ENCODE data around the gene CDON.
"Not testable (repeated sequence)": the region's sequence is repeated elsewhere in the genome, so short reads cannot be mapped to it uniquely, and the experiment has no call there.

CDON gene

GRCh38 chr11:125995313-125995712 is 67.4 kb downstream of the CDON start:
- DNase-seq (ENCODE audit: low read depth), result no peak

GRCh38 chr11:125994509-125994908 is 68.2 kb downstream of the CDON start:
- DNase-seq (ENCODE audit: low read depth), result no peak

- DNase-seq (ENCODE audit: low read depth), result no peak
These were observed 69.8 kb downstream of the CDON start for GRCh38 chr11:125992893-125993292.

DNA sequence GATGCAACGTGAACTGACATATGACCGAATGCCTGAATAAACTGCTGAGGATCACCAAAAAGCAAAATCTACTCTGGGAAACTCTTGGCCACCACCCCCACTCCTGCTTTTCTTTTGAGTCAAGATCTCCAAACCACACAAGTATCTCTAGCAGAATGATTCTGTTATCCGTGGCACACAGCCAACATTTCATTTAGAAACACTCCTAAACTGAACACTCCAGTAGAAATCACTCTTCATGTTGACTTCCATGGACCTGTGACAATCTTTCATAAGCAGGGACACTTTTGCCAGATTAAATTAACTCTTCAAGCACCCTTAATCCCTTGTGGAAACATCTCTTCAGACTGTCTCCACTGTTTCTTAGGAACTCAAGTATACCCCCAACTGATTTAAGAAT is 72.4 kb downstream of the CDON start:
- DNase-seq (ENCODE audit: low read depth), result peak; percentile 4

DNA sequence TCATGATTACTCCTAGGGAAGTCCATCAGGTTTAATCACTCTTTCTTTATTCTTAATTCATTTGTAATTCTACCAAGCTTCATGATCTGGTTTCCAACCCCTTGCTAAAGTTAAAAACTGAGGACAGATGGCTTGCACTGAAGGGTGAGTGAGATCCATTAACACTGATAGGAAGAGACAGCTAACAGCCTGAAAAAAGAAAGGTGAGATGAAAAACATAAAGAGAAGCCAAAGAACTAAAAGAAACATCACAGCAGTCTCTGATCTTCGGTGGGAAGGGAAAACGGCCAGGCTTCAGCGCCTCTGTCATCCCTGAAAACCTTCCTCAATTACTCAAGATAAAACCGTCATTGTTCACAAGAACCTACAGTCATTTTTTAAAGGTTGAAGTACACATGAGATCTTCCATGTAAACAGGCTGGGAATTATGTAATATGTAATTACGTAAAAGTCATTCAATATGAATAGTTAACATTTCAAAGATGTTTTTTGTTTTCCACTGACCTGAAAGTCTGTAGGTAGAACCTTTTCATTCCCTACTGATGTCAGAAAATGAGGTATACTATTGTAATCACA is 75.5 kb downstream of the CDON start:
- no peak for DNase-seq (ENCODE audit: low read depth)

DNA sequence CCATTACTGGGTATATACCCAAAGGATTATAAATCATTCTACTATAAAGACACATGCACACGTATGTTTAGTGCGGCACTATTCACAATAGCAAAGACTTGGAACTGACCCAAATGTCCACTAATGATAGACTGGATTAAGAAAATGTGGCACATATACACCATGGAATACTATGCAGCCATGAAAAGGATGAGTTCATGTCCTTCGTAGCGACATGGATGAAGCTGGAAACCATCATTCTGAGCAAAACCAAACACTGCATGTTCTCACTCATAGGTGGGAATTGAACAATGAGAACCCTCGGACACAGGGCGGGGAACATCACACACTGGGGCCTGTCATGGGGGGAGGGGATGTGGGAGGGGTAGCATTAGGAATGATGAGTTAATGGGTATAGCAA is 76.7 kb downstream of the CDON start:
- not testable (repeated sequence) for DNase-seq (ENCODE audit: low read depth)

- no peak for DNase-seq (ENCODE audit: low read depth)
These were observed 80.3 kb downstream of the CDON start for GRCh38 chr11:125982348-125982730.

DNA sequence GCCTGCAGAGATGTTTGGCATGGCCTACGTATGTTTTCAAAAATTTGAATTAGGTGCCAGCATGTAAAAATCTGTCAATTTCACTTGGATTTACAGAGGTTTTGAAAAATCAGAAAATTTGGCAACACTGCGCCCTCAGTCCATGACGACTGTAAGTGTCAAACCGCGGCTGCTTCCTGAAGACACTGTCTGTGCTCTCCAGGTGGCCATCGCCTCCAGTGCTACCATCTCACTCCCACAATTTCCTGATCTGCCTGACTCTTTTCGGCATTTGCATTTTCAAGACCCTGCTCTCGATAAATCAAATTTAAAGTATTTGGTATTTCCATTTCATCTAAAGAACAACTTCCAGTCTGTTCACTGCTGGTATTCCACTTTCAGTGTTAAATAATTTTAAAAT is 82.2 kb downstream of the CDON start:
- no peak for DNase-seq (ENCODE audit: low read depth)

DNA sequence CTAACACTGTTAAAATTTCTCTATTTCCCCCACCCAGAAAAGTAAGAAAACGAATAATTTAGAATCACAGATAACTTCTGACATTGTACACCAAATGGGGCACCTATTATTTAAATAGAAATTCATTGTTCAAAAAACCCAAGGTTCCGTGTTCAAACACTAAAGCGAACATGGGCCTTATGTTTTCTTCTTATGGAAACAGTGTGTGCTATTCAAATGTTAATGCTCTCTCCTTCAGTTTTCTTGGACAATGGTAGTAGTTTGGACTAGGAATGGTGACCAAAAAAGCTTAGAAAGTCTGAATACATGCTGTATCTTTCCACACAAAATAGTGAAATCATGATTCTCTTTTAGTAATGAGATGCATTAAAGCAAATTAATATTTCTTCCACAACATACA is 83.2 kb downstream of the CDON start:
- no peak for DNase-seq (ENCODE audit: low read depth)

DNA sequence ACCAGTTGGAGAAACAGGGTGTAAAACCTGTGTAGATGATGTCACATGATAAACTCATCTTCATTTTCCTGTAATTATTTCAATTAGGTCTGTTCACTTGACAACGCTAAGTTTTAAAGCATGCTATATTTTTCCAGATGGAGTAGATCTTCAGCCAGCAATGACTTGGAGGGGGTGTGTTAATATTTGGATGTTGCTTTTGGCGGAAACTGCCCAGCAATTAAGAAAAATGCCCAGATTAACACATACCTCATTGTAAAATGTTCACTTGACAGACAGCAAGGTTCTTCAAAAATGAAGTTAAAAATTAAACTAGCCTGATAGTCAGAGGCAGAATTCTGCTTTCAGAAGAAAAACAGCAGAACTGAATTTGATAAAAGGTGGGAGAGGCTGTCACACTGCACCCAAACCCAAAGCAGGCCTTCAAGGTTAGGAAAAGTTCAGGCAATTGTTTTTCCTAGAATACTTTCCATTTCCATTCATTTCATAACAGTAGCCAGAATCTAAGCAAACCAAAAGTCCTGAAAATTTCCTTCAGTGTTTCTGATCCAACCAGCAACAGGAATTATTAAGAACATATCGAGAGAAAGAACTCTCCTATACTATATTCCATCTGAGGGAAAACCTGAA is 83.8 kb downstream of the CDON start:
- DNase-seq (ENCODE audit: low read depth), result no peak

DNA sequence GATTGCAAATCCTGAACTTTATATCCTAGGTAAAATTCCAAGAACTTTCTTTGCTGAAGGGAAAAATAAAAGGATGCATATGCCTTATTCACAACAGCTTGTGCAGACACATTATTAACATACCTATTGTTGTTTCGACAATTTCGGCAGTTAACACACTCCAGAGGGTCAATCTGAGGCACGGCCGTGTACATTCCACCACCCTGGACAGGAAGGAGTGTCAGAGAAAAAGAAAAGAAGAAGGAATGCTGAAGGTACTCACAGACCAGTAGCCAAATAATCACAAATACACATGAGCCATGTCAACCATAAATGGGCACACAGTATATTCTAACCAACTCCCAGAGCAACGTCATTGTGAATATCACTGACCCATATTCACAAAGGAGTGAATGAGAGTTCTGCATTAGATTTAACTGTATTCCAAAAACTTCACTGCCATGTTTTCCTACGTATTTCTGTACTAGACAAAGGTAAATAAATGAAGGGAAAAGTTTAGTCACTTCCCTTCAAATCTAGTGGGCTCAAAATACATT is 84.4 kb downstream of the CDON start:
- no peak for DNase-seq (ENCODE audit: low read depth)

- no peak for DNase-seq (ENCODE audit: low read depth)
These were observed 85.3 kb downstream of the CDON start for GRCh38 chr11:125977333-125977732.

DNA sequence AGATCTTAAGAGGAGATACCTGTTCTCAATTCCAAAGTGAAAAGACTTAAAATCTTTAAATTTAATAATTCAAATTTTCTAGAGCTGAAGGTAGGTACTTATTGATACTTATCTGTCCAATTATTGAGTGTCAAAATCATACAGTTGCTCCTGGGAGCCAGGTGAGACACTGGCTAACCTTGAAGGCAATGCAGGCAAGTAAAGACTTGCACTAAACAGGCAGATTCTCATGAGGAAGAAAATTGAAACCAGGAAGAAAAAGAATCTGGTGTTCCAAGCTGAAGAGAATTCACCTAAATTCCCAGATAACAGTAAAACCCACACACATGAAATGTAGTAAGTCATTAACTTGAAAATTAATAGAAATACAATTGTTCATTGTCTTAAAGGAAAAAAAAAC is 86.5 kb downstream of the CDON start:
- DNase-seq (ENCODE audit: low read depth), result no peak

- no peak for DNase-seq (ENCODE audit: low read depth)
These were observed 87.0 kb downstream of the CDON start for GRCh38 chr11:125975634-125976033.

- DNase-seq (ENCODE audit: low read depth), result no peak
These were observed 88.4 kb downstream of the CDON start for GRCh38 chr11:125974284-125974683.

DNA sequence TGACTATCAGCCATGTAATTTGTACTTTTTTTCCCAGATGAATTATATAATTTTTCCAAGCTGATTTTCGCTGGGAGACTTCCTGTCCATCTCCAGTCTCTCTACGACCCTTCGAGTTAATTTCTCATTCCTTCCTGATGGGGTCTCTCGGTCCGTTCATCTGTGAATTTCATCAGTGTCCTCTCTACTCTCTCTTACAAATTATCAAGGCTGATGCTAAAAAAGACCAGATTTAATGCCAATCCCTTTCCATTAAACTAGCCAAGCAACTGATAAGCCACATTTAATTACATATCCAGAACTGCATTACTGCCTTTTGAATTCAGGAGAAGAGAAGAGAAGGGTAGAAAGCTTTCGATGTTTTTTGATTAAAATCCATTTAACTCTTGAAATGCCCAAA is 91.0 kb downstream of the CDON start:
- DNase-seq (ENCODE audit: low read depth), result no peak

DNA sequence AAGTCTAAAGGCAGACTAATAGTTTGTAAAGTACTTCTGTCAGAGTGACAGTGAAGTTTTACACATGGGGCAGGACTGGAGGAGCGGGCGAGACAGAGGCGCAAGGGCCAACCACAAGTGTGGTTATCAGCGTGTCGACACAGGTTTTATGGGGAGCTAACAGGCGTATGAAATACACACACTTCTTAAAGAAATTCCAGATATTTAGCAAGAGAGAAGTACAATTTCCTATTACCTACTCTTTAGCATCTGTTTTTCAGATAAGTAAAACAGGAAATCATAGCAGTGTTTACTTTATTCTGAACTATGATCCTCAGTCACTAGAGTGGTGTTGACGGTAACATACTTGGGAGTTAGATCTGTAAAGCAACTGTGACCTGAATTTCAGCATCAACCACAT is 94.3 kb downstream of the CDON start:
- no peak for DNase-seq (ENCODE audit: low read depth)

GRCh38 chr11:125967515-125967914 is 95.2 kb downstream of the CDON start:
- no peak for DNase-seq (ENCODE audit: low read depth)

- no peak for DNase-seq (ENCODE audit: low read depth)
These were observed 101.9 kb downstream of the CDON start for GRCh38 chr11:125960771-125961170.

DNA sequence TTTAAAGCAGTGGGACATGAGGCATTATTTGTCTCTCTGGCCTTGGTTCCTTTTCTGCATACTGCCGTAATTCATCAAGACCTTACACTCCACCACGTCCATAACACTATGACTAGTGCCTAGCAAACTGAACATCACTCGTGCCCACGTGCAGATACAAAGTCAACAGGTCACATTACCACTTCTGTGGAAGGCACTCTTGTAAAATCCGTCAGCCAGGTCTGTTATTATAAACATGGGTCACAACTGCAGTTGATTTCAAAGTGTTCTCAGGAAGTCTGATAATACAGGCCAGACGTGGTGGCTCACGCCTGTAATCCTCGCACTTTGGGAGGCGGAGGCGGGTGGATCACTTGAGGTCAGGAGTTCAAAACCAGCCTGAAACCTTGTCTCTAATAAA is 102.7 kb downstream of the CDON start:
- no peak for DNase-seq (ENCODE audit: low read depth)

DNA sequence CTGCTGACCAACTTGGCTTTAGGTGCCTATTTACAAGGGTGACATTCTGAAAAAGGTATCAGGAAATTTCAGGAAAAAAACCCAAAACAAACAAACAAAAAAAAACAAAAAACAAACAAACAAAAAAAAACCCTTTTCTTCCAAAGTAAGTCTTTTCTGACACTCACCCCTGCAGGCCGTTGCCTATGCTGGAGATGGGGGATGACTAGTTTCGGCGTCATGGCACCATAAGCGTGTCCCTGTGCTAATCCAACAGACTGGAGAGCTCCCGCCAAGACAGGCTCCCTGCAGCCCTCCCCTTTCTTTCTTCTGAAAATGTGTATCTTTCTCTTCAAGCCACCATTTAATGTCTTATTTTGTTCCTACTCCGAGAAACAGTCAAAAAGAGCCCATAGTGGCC is 103.2 kb downstream of the CDON start:
- no peak for DNase-seq (ENCODE audit: low read depth)

DNA sequence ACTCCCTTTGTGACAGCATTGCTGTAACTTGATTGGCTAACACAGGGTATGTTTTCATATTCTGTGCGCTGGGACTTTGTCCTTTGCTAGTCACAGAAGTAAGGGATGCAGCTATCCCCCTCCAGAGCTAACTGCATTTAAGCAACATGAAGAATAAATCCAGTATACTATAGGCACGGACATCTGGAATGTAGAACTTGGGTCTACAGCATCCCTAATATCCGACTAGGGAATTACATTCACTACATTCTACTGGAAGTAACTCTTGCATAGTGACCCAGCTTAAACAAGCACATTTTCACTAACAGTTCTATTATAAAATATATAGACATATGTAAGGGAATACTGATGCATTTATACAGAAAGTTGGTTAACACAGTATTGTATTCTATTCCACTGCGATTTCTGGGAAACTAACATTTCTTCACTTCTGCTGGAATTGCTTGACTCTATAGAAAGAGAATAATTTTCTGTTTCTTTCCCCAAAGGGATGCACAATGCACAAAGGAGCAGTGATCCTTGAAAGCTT is 103.7 kb downstream of the CDON start:
- DNase-seq (ENCODE audit: low read depth), result no peak

GRCh38 chr11:125957618-125958332 is 104.9 kb downstream of the CDON start:
- DNase-seq (ENCODE audit: low read depth), result no peak

All from fibroblast of gingiva (primary cell).